Astrocyte of the cerebellum (primary cell): ENCODE results near the gene PLXDC2.

Source experiments
- DNase-seq: peaks from one replicate; pipeline ENCODE4 v3.0.0-alpha.2; 2011; ENCODE audit warnings: low read depth
- H3K4me3 ChIP-seq: 2 replicates; pipeline ENCODE4 v1.5.1; 2011; ENCODE audit warnings: mild to moderate bottlenecking, low read depth, low read length, moderate library complexity
- CTCF ChIP-seq: IDR thresholded peaks from 2 replicates; pipeline ENCODE4 v1.5.1; 2012; ENCODE audit warnings: low read length, low read depth, moderate library complexity, mild to moderate bottlenecking; ENCODE audit errors: missing control alignments
- in situ Hi-C: cut with HindIII; loops from 2 replicates; pipeline ENCODE4 v1.10.0; 2017; ENCODE audit warnings: low sequenced_read_pairs

PLXDC2 gene

GRCh38 chr10:19835952-19836351 lies 19.7 kb downstream of the PLXDC2 start:
- in situ Hi-C loops: no loop called here
- H3K4me3 ChIP-seq: no peak overlapping the region
- DNase-seq: no peak
- TF ChIP-seq CTCF: no peak

GRCh38 chr10:19839090-19839489 lies 22.9 kb downstream of the PLXDC2 start:
- no peak for TF ChIP-seq CTCF
- in situ Hi-C loops: no loop called here
- no peak overlapping the region for H3K4me3 ChIP-seq
- DNase-seq: no peak

GRCh38 chr10:19839552-19839951 lies 23.3 kb downstream of the PLXDC2 start:
- in situ Hi-C loops: no loop called here
- TF ChIP-seq CTCF: no peak
- DNase-seq: no peak
- H3K4me3 ChIP-seq: no peak overlapping the region

- no peak for TF ChIP-seq CTCF
- in situ Hi-C loops: no loop called here
Observed at GRCh38 chr10:19840776-19841175, 24.5 kb downstream of the PLXDC2 start.

GRCh38 chr10:19843487-19843886 lies 27.3 kb downstream of the PLXDC2 start:
- in situ Hi-C loops: no loop called here
- TF ChIP-seq CTCF: no peak

More at GRCh38 chr10:19840776-19841175, 24.5 kb downstream of the PLXDC2 start:
- H3K4me3 ChIP-seq: no peak overlapping the region
- no peak for DNase-seq

DNA sequence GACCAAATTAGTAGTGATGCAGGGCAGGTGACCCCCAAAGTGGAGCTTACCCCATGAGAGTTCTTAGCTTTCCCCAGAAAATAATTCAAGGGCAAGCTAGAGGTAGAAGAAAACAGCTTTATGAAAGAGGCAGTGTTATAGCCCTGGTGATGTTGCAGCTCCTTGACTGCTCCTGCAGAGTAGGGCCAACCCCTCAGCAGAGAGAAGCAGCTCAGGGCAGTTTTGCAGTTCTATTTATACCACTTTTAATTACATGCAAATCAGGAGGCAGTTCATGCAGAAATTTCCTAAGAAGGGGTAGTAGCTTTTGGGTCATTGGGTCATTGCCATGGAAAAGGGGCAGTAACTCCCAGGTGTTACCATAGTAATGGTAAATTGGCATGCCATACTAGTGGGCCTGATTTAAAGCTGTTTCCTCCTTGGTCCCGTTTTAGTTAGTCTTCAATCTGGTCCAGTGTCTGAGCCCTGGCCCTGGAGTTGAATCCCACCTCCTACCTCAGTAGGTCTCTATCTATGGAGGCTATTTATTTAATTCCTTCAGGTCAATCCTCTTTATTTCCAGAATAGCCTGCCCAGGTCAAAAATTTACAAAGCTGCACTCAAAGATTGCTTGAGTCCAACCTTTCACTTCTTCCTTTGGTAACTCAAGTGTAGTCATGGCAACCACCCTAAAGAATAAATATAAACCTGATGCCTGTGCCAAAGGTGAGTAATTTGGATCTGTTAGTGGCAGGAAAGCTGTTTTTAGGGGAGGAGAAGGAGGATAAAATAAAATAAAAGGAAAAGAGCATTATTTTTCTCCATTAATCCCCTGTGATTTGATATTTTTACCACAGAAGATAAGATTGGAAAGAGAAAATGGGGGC lies 29.5 kb downstream of the PLXDC2 start:
- in situ Hi-C loops: no loop called here
- H3K4me3 ChIP-seq: no peak overlapping the region
- TF ChIP-seq CTCF: no peak
- no peak for DNase-seq

More at GRCh38 chr10:19843487-19843886, 27.3 kb downstream of the PLXDC2 start:
- DNase-seq: peak; percentile 60
- H3K4me3 ChIP-seq: no peak overlapping the region
